NCI-H774 (cell line): ENCODE results near the gene ITPKB.
"Not testable (repeated sequence)": the region's sequence is repeated elsewhere in the genome, so short reads cannot be mapped to it uniquely, and the experiment has no call there.

Experiments used
- DNase-seq: peaks from one replicate; lab custom pipeline; 2025; lab: John Stamatoyannopoulos, UW

The ITPKB gene

DNA sequence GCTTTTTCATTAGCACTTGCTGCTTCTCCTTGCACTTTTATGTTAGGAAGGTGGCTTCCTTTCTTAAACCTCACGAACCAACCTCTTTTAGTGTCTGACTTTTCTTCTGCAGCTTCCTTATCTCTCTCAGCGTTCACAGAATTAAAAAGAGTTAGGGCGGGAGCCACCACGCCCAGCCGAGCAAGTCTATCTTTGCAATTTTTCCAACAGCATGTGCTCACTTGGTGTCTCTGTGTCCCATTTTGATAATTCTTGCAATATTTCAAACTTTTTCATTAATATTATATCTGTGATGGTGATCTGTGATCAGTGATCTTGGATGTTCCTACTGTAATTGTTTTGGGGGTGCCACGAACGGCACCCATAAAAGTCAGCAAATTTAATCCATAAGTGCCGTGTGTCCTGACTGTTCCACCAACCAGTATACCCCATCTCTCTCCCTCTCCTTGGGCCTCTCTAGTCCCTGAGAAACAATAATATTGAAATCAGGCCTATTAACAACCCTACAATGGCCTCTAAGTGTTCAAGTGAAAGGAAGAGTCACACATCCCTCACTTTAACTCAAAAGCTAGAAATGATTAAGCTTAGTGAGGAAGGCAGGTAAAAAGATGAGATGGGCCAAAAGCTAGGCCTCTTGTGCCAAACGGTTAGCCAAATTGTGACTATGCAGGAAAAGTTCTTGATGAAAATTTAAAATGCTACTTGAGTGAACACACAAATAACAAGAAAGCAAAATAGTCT is 15.9 kb upstream of the ITPKB start:
- DNase-seq = no peak

DNA sequence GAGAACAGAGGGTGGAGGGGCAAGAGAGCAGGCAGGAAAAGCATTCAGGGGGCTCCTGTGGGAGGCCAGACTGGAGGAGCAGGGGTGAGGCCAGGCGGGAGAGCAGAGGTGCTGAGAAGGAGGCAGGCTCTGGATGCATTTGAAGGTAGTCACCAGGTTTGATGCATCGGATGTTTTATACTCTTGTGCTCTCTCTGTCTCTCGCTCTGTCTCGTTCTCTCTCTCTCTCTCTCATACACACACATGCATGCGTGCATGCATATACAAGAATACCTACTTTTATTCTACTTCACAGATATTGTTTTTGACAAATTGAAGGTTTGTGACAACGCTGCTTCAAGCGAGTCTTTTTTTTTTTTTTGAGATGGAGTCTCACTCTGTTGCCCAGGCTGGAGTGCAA is 15.0 kb upstream of the ITPKB start:
- no peak for DNase-seq

DNA sequence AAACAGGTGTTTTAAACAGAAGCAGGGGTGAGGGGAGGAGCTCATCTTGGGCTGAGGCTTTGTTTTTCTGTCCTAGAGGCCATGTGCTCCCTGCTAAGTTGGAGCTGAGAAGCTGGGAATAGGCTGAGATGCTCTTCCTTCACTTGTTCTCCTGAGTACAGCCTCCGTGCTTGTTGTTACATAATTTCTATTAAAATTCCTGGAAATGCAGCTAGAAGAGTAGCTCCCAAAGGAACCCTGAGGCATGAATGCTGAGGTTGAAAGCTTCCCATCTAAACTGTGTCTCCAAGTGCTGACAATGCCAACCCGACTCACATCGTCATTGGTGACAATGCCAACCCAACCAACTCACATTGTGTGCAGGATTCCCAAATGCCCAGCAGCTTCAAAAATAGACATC is 12.6 kb upstream of the ITPKB start:
- DNase-seq = no peak

DNA sequence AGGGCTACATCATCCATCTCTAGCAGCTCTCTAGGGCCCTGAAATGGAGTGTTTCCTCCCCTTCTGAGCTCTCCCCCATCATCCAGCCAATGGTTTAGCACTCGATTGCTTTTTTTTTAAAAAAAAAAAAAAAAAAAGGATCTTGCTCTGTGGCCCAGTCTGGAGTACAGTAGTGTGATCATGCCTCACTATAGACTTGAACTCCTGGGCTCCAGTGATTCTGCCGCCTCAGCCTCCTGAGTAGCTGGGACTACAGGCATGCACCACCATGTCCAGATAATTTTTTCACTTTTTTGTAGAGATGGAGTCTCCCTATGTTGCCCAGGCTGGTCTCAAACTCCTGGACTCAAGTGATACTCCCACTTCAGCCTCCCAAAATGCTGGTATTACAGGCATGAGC is 12.1 kb upstream of the ITPKB start:
- no peak for DNase-seq

DNA sequence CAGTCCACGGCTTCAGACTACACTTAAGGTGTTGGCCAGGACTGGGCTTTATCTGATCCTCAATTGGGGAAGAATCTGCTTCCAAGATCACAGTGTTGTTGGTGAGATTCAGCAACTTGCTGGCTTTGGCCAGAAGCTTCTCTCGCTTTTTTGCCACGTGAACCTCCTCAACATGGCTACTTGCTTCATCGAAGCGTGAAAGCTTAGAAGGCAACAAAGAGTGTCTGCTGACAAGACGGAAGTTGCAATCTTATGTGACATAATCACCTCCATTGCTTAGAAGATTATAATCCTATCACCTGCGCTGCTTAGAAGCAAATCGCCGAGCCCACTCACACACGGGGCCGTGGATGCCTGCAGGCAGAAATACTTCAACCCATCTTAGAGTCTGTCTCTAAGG is 10.4 kb upstream of the ITPKB start:
- DNase-seq = no peak

DNA sequence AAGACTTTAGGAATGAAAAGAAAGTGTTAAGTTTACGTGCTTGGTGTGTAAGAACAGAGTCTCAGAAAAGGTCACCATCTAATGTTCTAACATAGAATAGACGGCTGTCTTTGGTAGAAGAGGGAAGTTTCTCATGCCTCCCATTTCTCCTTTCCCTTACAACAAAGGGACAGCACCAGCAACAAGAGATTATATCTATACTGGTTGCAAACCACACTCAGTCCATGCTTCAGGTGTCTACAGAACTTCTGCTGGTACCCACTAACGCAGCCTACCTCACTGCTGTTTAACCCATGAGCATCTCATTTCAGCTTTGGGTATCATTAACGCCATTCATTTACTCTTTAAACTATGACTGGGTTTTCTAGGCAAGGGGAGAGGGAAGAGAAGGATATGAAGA is 9.2 kb upstream of the ITPKB start:
- DNase-seq = no peak

DNA sequence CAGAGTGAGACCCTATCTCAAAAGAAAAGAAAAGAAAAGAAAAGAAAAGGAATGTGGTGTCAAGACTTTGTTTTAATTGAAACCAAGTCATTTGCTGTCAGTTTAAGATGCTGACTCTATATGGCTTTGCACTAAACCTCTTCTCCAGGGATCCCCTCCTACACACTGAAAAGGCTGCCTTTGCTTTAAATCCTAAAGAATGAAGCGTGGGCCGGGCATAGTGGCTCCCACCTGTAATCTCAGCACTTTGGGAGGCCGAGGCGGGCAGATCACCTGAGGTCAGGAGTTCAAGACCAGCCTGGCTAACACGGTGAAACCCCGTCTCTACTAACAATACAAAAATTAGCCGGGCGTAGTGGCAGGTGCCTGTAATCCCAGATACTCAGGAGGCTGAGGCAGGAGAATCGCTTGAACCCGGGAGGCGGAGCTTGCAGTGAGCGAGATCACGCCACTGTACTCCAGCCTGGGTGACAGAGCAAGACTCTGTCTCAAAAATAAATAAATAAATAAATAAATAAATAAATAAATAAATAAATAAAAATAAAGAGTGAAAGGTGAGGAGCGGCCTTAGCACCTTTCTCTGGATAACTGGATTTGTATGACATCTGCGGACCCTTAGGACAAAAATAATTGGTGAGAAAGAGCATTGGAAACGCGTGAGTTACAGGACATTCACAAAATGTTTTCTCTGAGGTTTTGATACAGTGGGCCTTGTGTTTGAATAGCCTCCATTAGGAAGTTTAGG is 8.6 kb upstream of the ITPKB start:
- DNase-seq = not testable (repeated sequence)

DNA sequence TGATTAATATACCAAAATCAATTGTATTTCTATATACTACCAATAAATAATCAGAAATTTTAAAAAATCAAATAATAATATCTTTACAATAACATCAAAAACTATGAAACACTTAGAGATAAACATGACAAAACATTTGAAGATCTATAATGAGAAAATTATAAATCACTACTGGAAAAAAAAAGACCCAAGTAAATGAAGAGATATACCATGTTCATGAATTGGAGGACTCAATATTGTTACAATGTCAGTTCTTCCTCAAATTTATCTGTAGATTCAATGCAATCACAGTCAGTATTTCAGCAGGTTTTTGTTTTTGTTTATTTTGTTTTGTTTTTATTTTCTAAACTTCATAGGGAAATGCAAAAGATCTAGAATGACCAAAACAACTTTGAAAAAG is 4.2 kb upstream of the ITPKB start:
- DNase-seq = no peak

DNA sequence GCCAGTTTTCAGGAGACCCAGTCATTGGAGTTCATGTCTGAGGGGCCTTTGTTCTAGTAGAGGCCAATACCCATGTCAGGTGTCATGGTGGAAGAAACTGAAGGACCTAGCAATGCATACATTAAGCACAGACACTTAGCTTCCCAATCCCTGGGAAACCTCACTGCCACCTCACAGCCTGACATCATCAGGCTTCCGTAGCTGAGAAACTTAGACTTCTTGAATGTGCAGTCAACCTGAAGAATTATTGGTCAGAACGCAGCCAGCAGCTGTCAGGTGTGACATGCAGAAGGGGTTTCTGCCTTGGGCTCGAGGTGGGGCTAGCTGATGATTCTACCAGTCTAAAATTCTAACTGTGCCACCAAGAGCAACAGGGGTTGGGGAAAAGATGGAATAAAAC is 1.9 kb upstream of the ITPKB start:
- no peak for DNase-seq

DNA sequence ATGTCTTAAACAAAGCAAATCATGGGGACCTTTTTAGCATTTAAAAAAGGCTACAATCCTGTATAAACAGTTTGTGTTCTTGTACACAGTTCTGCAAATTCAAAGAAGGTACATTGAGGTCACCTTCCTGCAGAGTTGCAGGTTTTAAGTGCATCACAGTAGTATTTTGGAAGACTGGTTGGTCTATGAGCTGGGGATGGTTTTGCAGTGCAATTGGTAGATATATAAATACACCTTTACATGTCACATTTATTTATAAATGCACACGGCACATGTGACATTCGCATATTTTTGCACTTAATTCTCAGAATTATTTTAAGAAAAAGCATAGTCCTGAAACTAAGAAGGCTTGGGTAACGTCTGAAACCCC is 599 bp upstream of the ITPKB start:
- no peak for DNase-seq

DNA sequence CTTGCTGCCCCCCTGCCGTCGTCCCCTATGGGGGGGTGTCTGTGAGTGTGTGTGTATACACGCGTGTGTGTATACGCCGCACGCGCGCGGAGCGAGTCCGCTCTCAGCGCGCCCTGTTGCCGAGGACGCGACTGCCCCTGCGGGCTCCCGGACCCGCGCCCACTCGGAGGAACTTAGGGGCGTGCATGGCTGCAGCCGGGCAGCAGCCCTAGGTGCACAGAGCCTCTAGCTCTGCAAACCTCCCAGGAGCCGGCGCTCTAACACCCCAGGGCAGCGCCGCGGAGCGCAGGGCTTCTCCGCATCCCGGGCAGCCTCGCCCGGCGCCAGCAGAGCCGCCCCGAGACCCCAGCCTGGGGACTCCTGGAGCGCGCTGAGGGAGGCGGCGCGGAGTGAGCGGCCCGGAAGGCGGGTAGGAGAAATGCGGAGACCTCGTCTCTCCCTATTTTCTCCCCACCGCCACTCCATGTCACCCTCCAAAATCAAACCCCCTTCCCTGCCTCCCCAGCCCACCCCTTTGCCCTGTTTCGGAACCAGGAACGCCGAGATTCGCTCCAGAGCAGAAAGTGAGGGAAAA is 574 bp downstream of the ITPKB start:
- no peak for DNase-seq

DNA sequence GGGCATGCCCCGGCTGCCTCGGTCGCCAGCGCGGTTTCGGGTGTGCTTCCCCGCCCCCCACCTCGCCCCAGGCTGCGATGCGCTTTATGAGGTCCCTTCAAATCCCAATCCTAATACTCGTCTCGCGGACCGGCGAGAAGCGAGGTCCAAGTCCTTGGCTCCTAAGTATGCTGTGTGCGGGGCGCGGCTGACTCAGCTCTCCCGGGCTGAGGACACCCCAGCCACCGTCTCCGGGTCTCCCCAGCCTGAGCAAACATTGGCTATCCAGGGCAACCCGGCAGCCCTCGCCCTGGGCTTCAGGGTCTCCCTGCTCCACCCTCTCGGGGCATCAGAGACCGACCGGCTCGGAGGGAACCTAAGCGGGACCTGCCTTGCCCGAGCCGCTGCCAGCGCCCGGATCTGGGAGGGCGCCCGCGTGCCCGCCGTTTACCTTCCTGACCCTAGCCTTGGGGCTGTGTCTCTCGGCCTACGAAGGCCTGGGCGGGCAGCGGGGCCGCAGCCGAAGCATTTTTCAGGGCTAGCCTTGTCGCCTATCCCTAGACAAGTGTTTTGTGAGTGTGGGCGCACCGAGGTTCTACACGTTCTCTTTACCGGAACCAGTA is 1.2 kb downstream of the ITPKB start:
- peak; percentile 20 for DNase-seq

DNA sequence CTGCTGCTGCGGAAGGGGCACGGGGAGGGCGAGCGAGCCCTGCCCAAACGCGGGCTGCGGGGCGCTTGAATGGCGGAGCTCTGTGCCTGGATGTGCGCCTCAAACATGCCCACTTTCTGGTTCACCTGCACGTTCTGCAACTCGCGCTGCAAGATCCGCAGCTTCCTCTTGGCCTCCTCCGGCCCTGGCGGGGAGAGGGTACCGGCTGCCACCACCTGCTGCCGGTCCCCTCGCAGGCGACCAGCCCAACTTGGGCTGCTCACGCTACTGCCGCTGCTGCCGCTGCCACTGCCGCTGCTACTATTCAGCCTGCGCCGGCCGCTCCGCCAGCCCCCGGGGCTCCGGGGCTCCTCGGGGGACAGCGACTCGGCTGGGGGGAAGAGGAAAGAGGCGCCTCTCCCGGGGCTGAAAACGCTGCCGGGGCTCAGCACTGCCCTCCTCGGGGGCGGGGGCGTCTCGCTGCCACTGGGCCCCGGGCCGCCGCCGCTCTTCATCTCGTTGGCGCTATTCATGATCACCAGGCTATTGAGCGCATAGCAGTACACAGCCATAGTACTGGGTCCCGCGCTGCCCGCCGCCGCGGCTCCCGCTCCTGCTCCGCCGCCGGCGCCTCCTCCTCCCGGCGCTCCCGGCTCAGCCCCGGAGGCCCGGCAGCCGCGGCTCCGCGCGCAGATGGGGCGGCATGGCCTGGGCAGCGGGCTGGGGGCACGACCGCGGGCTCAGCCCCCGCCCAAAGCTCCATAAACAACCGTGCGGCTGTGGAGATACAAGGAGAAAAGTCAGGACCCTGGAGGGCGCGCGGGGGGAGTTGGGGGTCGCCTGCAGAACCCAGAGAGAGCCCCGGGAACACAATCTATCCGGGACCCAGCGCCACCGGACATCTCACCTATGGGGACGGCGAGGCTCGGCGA is 1.9 kb downstream of the ITPKB start:
- no peak for DNase-seq

DNA sequence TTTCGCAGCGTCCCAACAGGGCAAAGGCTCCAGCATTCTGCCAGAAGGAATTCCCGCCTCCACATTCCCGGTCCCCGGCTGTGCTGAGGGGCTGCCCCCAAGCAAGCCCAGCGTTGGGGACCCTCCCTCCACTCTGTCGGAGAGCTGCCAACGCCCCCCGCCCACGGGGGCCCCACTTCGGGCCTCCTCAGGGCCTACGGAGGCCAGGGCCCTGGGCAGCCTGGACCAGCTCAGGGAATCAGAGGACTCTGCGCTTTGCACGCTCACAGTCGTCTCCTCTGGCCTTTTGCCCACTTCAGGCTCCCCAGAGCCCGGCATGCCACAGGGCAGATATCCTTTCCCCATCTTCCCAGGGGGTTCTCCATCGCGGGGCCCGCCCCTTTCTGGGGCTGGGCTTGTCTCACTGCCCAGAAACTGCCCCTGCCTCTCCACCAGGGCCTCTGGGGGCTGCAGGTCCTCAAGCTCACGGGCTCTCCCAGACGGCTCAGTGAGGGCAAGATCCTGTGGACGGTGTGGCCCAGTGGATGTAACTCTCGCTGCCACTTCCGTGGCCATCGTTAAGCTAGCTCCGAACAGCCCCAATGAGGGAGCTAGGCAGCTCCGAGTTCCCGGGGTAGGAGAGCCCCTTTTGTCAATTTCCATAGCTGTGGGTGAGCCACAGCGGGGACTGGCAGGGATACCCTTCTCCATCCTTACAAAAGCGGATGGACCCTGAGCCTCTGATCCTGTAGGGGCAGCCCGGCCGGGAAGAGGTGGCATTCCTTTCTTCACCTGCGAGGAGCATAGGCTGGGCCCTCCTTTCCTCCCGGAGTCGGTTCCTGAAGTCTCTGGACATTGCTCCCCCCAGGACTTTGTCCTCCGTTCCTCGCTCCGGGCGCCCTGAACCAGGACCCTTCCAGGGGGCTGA is 2.8 kb downstream of the ITPKB start:
- DNase-seq = no peak

DNA sequence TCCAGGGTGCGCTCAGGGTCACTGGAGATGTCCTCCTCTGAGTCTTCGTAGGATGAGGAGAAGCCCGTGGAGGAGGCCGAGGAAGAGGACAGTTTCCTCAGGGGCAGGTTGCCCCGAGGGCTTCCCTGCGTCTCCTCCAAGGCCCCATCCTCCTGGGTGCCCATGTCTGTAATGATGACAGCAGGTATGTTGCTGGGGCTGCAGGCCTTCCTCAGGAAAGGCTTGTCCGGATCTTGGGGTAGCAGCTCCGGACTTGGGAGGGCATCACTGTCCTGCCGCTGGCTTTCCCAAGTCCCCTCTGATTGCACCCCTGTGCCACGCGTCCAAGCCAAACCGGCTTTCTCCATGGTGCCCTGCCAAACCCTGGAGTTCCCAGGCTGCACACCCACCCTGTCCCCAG is 3.5 kb downstream of the ITPKB start:
- no peak for DNase-seq

DNA sequence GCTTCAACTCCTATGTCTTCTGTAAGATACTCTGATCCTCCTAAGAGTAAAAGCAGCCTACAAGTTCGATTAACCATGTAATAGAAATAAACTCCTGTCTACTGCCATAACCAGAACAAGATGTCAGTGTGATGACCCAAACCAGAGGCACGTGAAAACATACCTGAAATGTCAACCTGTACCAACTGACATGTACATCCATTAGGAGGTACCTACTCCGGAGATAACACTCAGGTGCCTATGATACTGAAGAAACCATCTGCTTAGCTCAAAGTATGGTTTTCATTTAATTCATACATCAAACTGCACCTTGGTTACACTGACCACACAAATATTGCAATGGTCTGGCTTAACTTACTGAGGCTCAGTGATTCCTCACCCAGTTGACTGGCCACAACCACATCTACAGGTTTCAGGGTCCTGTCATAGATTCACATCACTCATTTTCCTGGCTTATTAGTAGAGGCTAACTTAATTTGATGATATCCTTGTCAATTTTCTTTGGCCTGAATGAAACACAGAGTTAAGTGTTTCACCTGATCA is 4.4 kb downstream of the ITPKB start:
- DNase-seq = no peak

DNA sequence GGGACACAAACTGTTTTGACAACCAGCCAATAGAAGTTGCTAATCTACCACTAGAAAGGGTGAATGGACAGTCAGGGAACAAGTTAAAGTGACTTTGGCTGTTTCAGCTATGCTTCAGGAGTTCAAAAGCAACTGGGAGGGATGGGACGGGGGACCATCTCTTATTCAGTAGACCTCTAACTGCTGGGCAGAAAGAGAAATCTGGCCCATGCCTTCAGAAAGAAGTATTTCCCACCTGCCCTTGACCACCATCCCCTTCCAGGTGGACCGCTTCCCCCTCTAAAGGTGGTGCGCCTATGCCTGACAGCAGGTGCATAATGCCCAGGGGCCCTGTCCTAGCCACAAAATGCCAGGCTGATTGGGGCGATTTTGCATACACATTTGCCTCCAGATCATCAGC is 5.2 kb downstream of the ITPKB start:
- no peak for DNase-seq

DNA sequence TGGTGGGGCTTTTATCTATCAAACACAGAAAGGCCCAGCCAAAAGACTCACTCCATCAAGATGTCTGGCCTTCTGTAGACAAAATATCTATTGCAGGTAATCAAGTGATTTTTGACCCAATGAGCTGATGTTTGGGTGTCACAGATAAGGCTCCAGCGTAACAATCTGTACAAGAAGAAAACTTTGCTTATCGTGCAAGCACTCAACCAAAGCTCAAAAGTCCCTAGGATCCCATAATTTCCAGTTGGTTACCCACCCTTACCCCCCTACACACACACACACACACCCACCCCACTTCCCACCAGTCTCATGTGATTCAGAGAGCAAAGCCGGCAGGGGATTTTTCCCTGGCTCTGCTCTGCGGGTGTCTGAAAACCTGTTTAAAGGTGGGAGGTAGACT is 5.8 kb downstream of the ITPKB start:
- DNase-seq = no peak

DNA sequence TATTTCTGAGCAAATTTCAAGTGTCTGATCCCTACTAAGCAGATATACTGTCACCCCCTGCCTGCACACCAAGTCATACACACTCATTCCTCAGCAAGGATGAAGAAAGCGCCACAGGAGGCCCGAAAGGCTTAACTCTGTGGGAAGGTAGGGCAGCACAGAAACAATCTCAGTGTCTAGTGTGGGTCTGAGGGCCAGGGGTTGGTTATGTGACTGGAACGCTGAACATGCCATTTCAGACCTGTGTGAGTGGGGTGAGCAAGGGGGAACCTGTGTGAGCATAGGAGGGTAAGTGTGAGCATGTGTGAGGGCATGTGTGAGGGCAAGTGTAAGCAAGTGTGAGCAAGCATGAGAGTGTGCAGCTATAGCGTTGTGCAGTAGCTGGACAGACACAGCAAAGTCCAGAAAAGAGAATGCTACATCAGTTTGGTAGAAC is 6.2 kb downstream of the ITPKB start:
- no peak for DNase-seq

DNA sequence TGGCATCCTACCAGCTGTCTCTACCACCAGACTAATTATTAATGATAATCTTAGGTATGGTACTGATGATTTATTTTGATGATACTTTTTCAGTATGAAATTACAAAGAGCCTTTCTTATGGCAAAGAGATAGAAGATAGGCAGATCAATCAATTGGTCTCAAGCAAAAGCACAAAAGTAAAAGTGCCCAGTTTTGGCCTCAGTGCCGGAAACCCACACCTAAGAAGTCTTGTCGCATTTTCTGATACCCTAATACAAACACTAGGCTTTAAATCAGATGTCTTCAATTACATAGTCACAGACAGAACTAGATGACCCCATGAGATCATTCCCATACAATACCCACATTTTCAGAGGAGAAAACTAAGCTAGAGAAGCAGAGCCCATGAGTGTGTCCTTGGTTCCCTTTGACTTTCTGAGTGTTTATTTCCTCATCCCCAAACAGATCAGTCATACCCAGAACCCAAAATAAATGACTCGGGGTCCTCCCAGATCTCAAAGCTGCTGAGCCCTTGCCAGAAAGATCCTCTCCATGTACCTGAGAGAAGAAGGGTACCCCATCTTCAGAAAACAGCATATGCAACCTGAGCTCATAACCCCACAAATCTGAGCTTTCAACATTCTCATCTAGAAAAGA is 7.7 kb downstream of the ITPKB start:
- no peak for DNase-seq
